ENCODE measurements around the gene GC. TPM values are rescaled to one million over a fixed set of nuclear protein-coding genes. Genes with fewer than 3 reads are reported as not detected.

GC gene
- total RNA-seq, 1 donor from 2014 or later, result 154 TPM

DNA sequence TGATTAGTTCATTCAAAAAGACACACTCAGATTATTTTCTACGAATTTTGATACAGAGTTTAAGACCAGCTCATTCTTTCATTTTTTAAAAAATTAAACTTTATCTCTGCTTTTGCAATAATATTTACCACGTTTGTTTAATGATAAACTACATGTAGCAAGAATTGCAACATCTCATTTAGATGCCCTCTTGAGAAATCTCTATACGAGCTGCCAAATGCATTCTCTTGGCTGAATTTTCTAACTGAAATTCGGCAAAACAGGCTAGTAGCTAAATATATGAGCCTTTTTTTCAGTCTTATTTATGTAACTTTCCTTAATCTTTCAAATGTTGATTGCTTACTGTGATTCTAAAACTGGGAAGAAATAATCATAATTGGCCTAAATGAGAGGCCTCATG is 2.1 kb upstream of the GC start:
- Mint-ChIP-seq H3K27me3 (no peaks in the 10 kb centered on the region), H3K27ac (no peak overlapping the region), H3K4me3 (ENCODE audit: low read depth) (no peak overlapping the region), H3K36me3 (ENCODE audit: insufficient read depth) (no peaks in the 10 kb centered on the region), H3K4me1 (ENCODE audit: low read depth) (peaks cover 6% of the 10 kb centered on the region), H3K9me3 (ENCODE audit: low read depth) (no peaks in the 10 kb centered on the region)
- TF ChIP-seq, protein P1, sequence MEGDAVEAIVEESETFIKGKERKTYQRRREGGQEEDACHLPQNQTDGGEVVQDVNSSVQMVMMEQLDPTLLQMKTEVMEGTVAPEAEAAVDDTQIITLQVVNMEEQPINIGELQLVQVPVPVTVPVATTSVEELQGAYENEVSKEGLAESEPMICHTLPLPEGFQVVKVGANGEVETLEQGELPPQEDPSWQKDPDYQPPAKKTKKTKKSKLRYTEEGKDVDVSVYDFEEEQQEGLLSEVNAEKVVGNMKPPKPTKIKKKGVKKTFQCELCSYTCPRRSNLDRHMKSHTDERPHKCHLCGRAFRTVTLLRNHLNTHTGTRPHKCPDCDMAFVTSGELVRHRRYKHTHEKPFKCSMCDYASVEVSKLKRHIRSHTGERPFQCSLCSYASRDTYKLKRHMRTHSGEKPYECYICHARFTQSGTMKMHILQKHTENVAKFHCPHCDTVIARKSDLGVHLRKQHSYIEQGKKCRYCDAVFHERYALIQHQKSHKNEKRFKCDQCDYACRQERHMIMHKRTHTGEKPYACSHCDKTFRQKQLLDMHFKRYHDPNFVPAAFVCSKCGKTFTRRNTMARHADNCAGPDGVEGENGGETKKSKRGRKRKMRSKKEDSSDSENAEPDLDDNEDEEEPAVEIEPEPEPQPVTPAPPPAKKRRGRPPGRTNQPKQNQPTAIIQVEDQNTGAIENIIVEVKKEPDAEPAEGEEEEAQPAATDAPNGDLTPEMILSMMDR (IDR thresholded peaks at IDR 0.05; ENCODE audit: unreplicated experiment), result no peak
- DNase-seq (ENCODE audit: low spot score, unreplicated experiment), result no peak

DNA sequence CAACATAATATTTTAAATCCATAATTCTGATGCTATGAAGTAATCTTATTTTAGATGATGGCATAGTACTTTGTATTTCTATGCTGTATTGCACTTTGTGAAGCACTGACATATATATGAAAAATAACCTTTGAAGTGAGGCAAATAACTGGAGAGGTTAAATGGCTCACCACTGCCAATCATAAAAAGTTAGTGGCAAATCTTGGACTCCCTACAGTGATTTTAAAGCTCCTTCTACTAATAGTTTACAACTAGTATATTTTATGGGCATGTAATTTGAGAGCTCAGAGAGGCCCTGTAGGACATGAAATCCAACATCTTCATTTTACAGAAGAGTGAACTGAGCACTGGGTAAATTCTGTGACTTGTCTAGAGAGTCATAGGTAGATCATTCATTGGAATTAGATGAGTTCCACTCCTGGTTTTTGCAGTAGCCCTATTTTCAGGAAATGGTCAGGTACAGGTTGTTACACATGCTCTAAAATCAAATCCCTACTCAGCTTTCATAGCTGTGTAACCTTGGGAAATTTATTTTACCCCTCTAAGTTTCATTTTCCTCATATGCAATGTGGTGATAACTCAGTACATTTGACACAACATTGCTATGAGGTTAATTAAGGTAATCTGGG is 804 bp upstream of the GC start:
- TF ChIP-seq, protein P1 (IDR thresholded peaks at IDR 0.05; ENCODE audit: unreplicated experiment), result no peak
- Mint-ChIP-seq H3K4me1 (ENCODE audit: low read depth) (peaks cover 6% of the 10 kb centered on the region), H3K4me3 (ENCODE audit: low read depth) (no peak overlapping the region), H3K9me3 (ENCODE audit: low read depth) (no peaks in the 10 kb centered on the region), H3K27ac (no peak overlapping the region), H3K36me3 (ENCODE audit: insufficient read depth) (no peaks in the 10 kb centered on the region), H3K27me3 (no peaks in the 10 kb centered on the region)
- DNase-seq (ENCODE audit: low spot score, unreplicated experiment), result no peak

DNA sequence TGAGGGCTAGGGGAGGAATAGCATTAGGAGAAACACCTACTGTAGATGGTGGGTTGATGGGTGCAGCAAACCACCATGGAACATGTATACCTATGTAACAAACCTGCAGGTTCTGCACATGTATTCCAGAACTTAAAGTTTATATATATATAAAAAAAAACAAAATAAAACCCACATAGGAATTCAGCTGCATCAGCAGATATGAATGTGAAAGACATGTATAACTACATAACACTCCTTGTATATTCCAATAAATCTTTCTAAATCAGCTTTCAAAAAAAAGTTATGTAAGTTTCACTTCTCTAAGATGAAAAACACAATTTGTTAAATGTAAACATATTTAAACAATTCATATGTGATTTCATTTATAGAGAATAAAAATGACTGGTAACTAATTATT is 6.0 kb downstream of the GC start:
- TF ChIP-seq, protein P1 (IDR thresholded peaks at IDR 0.05; ENCODE audit: unreplicated experiment), result no peak
- no peaks in the 10 kb centered on the region for H3K9me3 Mint-ChIP-seq (ENCODE audit: low read depth)
- no peaks in the 10 kb centered on the region for H3K36me3 Mint-ChIP-seq (ENCODE audit: insufficient read depth)
- H3K27me3 Mint-ChIP-seq, result no peaks in the 10 kb centered on the region
- H3K4me3 Mint-ChIP-seq (ENCODE audit: low read depth), result no peak overlapping the region
- DNase-seq (ENCODE audit: low spot score, unreplicated experiment), result no peak
- H3K27ac Mint-ChIP-seq, result no peak overlapping the region
- H3K4me1 Mint-ChIP-seq (ENCODE audit: low read depth), result peaks cover 4% of the 10 kb centered on the region

DNA sequence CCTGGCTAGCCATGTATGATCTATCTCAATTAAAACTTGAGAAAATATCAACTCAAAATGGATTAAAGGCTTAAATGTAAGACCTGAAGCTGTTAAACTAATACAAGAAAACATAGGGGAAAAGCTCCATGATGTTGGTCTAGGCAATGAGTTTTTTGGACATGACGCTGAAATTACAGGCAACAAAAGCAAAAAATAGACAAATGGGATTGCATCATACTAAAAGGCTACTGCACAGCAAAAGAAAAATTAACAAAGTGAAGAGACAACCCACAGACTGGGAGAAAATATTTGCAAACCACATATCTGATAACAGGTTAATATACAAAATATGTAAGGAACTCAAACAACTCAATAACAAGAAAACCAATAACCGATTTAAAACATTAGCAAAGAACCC is 8.4 kb downstream of the GC start:
- Mint-ChIP-seq H3K36me3 (ENCODE audit: insufficient read depth) (no peaks in the 10 kb centered on the region), H3K9me3 (ENCODE audit: low read depth) (no peaks in the 10 kb centered on the region), H3K27me3 (no peaks in the 10 kb centered on the region), H3K4me3 (ENCODE audit: low read depth) (no peak overlapping the region), H3K4me1 (ENCODE audit: low read depth) (peaks cover 21% of the 10 kb centered on the region), H3K27ac (no peak overlapping the region)
- no peak for DNase-seq (ENCODE audit: low spot score, unreplicated experiment)
- TF ChIP-seq, protein P1 (IDR thresholded peaks at IDR 0.05; ENCODE audit: unreplicated experiment), result no peak

DNA sequence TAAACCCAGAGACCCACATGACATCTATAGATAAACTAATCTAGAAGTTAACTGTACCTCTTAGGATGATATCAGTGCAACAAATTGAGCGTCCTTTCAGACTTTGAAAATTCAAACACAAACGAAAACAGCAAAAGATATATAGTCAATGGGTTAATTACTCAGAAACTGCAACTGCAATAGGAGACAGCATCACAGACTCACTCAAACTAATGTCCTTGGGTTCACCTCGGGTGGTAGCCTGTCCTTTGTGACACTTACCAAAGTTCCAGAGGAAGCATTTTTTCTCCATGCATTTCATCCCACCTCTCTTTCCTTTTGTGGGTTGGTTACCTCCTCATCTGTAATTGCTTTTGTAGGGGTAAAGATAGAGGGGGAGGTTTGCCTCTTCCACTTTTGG is 9.7 kb downstream of the GC start:
- Mint-ChIP-seq H3K4me1 (ENCODE audit: low read depth) (peaks cover 21% of the 10 kb centered on the region), H3K9me3 (ENCODE audit: low read depth) (no peaks in the 10 kb centered on the region), H3K36me3 (ENCODE audit: insufficient read depth) (no peaks in the 10 kb centered on the region), H3K27ac (no peak overlapping the region), H3K27me3 (no peaks in the 10 kb centered on the region), H3K4me3 (ENCODE audit: low read depth) (no peak overlapping the region)
- TF ChIP-seq, protein P1 (IDR thresholded peaks at IDR 0.05; ENCODE audit: unreplicated experiment), result no peak
- no peak for DNase-seq (ENCODE audit: low spot score, unreplicated experiment)
